Aorta (tissue), 5 donors: Measurements from ENCODE around the gene RCN2. TPM values are rescaled to one million over a fixed set of nuclear protein-coding genes. Genes with fewer than 3 reads are reported as not detected.
"Not testable (repeated sequence)": the region's sequence is repeated elsewhere in the genome, so short reads cannot be mapped to it uniquely, and the experiment has no call there.

Experiments used
- ATAC-seq: fragments of 200-7000 bp; cut with Tn5 transposase; one replicate; pipeline ENCODE4 v1.9.1; 2022; ENCODE audit warnings: moderate library complexity; ENCODE audit not compliant: low FRiP score
- DNase-seq, 2 donors: peaks; one replicate each; pipeline ENCODE4 v3.0.0-alpha.2; 2020
- H3K27ac ChIP-seq, 2 donors: one replicate each; pipeline ENCODE4 v1.5.1; 2013; ENCODE audit warnings: low read length in 2 of 2, mild to moderate bottlenecking in 2 of 2, moderate library complexity in 2 of 2, control low read depth in 1 of 2, inconsistent platforms in 1 of 2, low read depth in 1 of 2
- H3K27me3 ChIP-seq, 2 donors: one replicate each; pipeline ENCODE4 v1.6.1; 2013; ENCODE audit warnings: control low read depth in 1 of 2, low read length in 1 of 2, mild to moderate bottlenecking in 1 of 2, moderate library complexity in 1 of 2; ENCODE audit not compliant: insufficient read depth in 2 of 2, control insufficient read depth in 1 of 2
- H3K36me3 ChIP-seq, 2 donors: one replicate each; pipeline ENCODE4 v1.6.1; 2013; ENCODE audit warnings: control low read depth in 1 of 2, low read length in 1 of 2, mild to moderate bottlenecking in 1 of 2; ENCODE audit not compliant: insufficient read depth in 2 of 2, control insufficient read depth in 1 of 2
- H3K4me1 ChIP-seq, 2 donors: one replicate each; pipeline ENCODE4 v1.6.1; 2013; ENCODE audit warnings: low read length in 2 of 2, control low read depth in 1 of 2, mild to moderate bottlenecking in 1 of 2, moderate library complexity in 1 of 2; ENCODE audit not compliant: insufficient read depth in 2 of 2, control insufficient read depth in 1 of 2
- H3K4me3 ChIP-seq, 2 donors: one replicate each; pipeline ENCODE4 v1.5.1; 2013; ENCODE audit warnings: low read length in 2 of 2, control low read depth in 1 of 2, mild to moderate bottlenecking in 1 of 2
- H3K9me3 ChIP-seq: one replicate; pipeline ENCODE4 v1.6.1; 2013; ENCODE audit warnings: mild to moderate bottlenecking, low read length; ENCODE audit not compliant: control insufficient read depth
- WGBS, 2 donors: extraction: QIAGEN DNeasy Blood & Tissue Kit; methylation state at CpG; one replicate each; pipeline ENCODE4 v1.1.7; 2013; 5-methylcytosine and 5-hydroxymethylcytosine counted together
- intact Hi-C, 2 donors: fragments of 100-400 bp; cut with DNase I; formaldehyde crosslinking; loops; one replicate each; pipeline versions ENCODE4 v1.14.2 to v1.15.0; 2022
- long read RNA-seq, 2 donors: library from polyadenylated mRNA; unstranded; transcript quantifications; one replicate each; pipeline ENCODE4 v2.0.0, GENCODE V29; 2020 to 2021
- polyA plus RNA-seq, 2 donors: library from polyadenylated mRNA; stranded (reverse); fragments of 200-250 nt; gene quantifications; one replicate each; pipeline ENCODE4 v1.2.3, GENCODE V29; 2013
- total RNA-seq, 2 donors: library from RNA; stranded (reverse); fragmentation: NEBNext Ultra II Directional; extraction: Animal tissue kit (Norgen Biotek cat#: 25700); gene quantifications; one replicate each; pipeline ENCODE4 v1.2.1, GENCODE V29; 2021
- donor health status: healthy with polysubstance abuse.
- donor health status: Bipolar disorder and iron deficiency.
- donor health status: DM: no; HTN: no; CAD: no.
- donor health status: DM: no; HTN: no; CAD: no.
- donor health status: DM: yes; HTN: yes; CAD: no.

The RCN2 gene, protein sequence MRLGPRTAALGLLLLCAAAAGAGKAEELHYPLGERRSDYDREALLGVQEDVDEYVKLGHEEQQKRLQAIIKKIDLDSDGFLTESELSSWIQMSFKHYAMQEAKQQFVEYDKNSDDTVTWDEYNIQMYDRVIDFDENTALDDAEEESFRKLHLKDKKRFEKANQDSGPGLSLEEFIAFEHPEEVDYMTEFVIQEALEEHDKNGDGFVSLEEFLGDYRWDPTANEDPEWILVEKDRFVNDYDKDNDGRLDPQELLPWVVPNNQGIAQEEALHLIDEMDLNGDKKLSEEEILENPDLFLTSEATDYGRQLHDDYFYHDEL
- total RNA-seq (10 to 100 TPM; 41.0 to 48.9 TPM), polyA plus RNA-seq (10 to 100 TPM; 62.5 to 65.0 TPM)
- long read RNA-seq, donor 1, full-length matches to known transcripts = 192 of 200 reads
- long read RNA-seq, donor 1, partial matches to known transcripts = 2 of 200 reads
- long read RNA-seq, donor 1, other reads (novel, unspliced or antisense) = 6 of 200 reads
- long read RNA-seq, donor 2, full-length matches to known transcripts = 44 of 47 reads
- long read RNA-seq, donor 2, partial matches to known transcripts = 2 of 47 reads
- long read RNA-seq, donor 2, other reads (novel, unspliced or antisense) = 1 of 47 reads

GRCh38 chr15:76931397-76932134 is at the start of gene RCN2:
TSS of gene RCN2 (plus strand) at chr15:76931749. CDS start at chr15:76931842, 93 bp downstream.
- intact Hi-C loops = loop anchor here in 1 of 2 donors (1.0 kb wide), 1 partner anchor 26 kb away; the partner anchor contains the start of gene SCAPER
- Histone ChIP-seq H3K27me3 (no peaks in the 10 kb centered on the region), H3K9me3 (no peaks in the 10 kb centered on the region), H3K4me3 (peak within 1 kb of the TSS; percentile 90 to 95), H3K27ac (peak within 1 kb of the TSS in 1 of 2 donors; percentile 88), H3K4me1 (no peaks in the 10 kb centered on the region), H3K36me3 (peaks cover 0 to 2% of the 10 kb centered on the region in 2 donors)
- 0% methylated on average over 81 to 96 of the region's 96 CpGs for WGBS, 2 donors
- DNase-seq (peak; percentile 97 to 98), ATAC-seq (peak; percentile 100)

DNA sequence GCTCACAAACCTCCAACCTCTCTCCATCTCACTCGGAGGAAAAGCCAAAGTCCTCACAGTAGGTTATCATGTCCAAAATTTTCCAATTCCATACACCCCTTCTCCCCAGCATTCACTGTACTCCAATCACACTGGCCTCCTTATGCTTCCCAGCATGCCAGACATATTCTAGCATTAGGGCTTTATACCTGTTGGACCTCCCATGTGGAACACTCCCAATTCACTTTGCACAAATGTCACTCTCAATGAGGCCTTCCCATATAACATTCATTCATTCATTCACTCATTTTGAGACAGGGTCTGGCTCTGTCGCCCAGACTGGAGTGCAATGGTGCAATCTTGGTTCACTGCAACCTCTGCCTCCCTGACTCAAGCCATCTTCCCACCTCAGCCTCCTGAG is 46.3 kb upstream of the RCN2 start:
- WGBS, 2 donors = 97 to 98% methylated on average over 2 of the region's 2 CpGs
- intact Hi-C loops = no loop called here

DNA sequence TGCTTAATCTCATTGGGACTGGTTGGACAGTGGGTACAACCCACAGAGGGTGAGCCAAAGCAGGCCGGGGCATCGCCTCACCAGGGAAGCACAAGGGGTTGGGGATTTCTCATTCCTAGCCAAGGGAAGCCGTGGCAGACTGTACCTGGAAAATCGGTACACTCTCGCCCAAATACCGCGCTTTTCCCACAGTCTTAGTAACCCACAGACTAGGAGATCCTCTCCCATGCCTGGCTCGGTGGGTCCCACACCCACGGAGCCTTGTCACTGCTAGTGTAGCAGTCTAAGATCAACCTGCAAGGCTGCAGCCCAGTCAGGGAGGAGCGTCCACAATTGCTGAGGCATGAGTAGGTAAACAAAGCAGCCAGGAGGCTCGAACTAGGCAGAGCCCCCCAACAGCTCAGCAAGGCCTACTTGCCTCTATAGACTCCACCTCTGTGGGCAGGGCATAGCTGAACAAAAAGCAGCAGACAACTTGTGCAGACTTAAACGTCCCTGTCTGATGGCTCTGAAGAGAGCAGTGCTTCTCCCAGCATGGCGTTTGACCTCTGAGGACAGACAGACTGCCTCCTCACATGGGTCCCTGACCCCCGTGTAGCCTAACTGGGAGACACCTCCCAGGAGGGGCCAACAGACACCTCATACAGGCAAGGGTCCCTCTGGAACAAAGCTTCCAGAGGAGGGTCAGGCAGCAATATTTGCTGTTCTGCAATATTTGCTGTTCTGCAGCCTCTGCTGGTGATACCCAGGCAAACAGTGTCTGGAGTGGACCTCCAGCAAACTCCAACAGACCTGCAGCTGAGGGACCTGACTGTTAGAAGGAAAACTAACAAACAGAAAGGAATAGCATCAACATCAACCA is 44.0 kb upstream of the RCN2 start:
- intact Hi-C loops = not testable (repeated sequence)

More for the DNA sequence above, 46.3 kb upstream of the RCN2 start:
- Histone ChIP-seq H3K36me3 (no peaks in the 10 kb centered on the region), H3K27me3 (no peaks in the 10 kb centered on the region), H3K27ac (no peak overlapping the region), H3K4me3 (no peak overlapping the region), H3K9me3 (no peaks in the 10 kb centered on the region), H3K4me1 (no peaks in the 10 kb centered on the region)
- ATAC-seq = no peak
- DNase-seq = no peak

DNA sequence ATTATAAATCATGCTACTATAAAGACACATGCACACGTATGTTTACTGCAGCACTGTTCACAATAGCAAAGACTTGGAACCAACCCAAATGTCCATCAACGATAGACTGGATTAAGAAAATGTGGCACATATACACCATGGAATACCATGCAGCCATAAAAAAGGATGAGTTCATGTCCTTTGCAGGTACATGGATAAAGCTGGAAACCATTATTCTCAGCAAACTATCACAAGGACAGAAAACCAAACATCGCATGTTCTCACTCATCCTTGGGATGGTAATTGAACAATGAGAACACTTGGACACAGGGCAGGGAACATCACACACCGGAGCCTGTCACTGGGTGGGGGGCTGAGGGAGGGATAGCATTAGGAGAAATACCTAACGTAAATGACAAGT is 38.7 kb upstream of the RCN2 start:
- H3K27me3 ChIP-seq, H3K9me3 ChIP-seq, H3K4me1 ChIP-seq, ATAC-seq, H3K36me3 ChIP-seq, DNase-seq, intact Hi-C loops, H3K27ac ChIP-seq, H3K4me3 ChIP-seq: not testable (repeated sequence)
- WGBS, 2 donors = 94 to 95% methylated on average over 4 to 5 of the region's 5 CpGs

More for the DNA sequence above, 44.0 kb upstream of the RCN2 start:
- H3K9me3 ChIP-seq, H3K27me3 ChIP-seq, H3K27ac ChIP-seq, H3K4me3 ChIP-seq, H3K36me3 ChIP-seq, ATAC-seq, H3K4me1 ChIP-seq, DNase-seq: not testable (repeated sequence)
- 91% methylated on average over 14 of the region's 14 CpGs for WGBS, 2 donors

DNA sequence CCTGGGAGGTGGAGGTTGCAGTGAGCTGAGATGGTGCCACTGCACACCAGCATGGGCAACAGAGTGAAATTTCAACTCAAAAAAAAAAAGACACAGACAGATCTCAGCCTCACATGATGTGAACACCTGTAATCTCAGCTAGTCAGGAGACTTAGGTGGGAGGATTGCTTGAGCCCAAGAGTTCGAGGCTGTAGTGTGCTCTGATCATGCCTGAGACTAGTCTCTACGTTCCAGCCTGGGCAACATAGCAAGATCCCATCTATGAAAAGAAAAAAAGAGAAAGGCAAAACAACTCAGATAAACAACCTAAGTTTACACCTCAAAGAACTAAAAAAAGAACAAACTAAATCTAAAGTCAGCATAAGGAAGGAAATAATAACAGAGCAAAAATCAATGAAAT is 37.4 kb upstream of the RCN2 start:
- ATAC-seq (no peak), DNase-seq (no peak)
- 94 to 95% methylated on average over 2 of the region's 2 CpGs for WGBS, 2 donors
- Histone ChIP-seq H3K27ac (no peak overlapping the region), H3K9me3 (no peaks in the 10 kb centered on the region), H3K36me3 (no peaks in the 10 kb centered on the region), H3K4me1 (no peaks in the 10 kb centered on the region), H3K4me3 (no peak overlapping the region), H3K27me3 (no peaks in the 10 kb centered on the region)
- intact Hi-C loops = no loop called here

DNA sequence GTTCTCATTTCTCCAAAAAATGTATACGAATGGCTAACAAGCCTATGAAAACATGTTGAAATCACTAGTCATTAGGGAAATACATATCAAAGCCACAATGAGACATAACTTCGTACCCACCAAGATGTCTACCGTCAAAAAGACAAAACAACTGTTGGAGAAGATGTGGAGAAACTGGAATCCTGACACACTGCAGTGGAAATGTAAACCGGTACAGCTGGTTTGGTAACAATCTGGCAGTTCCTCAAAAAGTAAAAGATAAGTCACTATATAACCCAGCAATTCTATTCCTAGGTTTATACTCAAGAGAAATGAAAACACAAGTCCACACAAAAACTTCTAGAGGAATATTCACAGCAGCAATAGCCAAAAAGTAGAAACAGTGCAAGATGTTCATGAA is 33.4 kb upstream of the RCN2 start:
- H3K27me3 ChIP-seq = no peaks in the 10 kb centered on the region
- no peaks in the 10 kb centered on the region for H3K9me3 ChIP-seq
- WGBS, 2 donors = 92 to 93% methylated on average over 4 of the region's 4 CpGs
- H3K27ac ChIP-seq = no peak overlapping the region
- ATAC-seq = no peak
- H3K4me1 ChIP-seq = no peaks in the 10 kb centered on the region
- intact Hi-C loops = no loop called here
- DNase-seq = no peak
- H3K36me3 ChIP-seq = no peaks in the 10 kb centered on the region
- no peak overlapping the region for H3K4me3 ChIP-seq

DNA sequence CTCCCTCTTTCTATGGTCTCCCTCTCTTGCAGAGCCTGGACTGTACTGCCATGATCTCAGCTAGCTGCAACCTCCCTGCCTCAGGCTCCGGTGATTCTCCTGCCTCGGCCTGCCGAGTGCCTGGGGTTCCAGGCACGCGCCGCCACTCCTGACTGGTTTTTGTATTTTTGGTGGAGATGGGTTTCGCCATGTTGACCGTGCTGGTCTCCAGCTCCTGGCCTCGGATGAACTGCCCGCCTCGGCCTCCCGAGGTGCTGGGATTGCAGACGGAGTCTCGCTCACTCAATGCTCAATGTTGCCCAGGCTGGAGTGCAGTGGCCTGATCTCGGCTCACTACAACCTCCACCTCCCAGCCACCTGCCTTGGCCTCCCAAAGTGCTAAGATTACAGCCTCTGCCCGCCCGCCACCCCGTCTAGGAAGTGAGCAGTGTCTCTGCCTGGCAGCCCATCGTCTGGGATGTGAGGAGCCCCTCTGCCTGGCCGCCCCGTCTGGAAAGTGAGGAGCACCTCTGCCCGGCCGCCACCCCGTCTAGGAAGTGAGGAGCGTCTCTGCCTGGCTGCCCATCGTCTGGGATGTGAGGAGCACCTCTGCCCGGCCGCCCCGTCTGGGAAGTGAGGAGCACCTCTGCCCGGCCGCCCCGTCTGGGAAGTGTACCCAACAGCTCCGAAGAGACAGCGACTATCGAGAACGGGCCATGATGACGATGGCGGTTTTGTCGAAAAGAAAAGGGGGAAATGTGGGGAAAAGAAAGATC is 32.2 kb upstream of the RCN2 start:
- H3K4me3 ChIP-seq, H3K27me3 ChIP-seq, H3K27ac ChIP-seq, H3K4me1 ChIP-seq, H3K9me3 ChIP-seq, DNase-seq, intact Hi-C loops, ATAC-seq, H3K36me3 ChIP-seq: not testable (repeated sequence)
- WGBS, 2 donors = 93 to 95% methylated on average over 38 to 39 of the region's 39 CpGs
